ENCODE data around the gene MFRP.

- TF ChIP-seq CTCF (IDR thresholded peaks at IDR 0.05) (no peak), POLR2A (IDR thresholded peaks at IDR 0.05) (no peak)
Observed at GRCh38 chr11:119335655-119336543, 10.6 kb downstream of the MFRP start.

Data from thyroid gland (tissue), 4 donors.